Aorta (tissue), 5 donors: ENCODE measurements around the gene TNFRSF13B. TPM values are rescaled to one million over a fixed set of nuclear protein-coding genes. Genes with fewer than 3 reads are reported as not detected.

ENCODE experiments used
- ATAC-seq: fragments of 200-7000 bp; cut with Tn5 transposase; one replicate; pipeline ENCODE4 v1.9.1; 2022; ENCODE audit warnings: moderate library complexity; ENCODE audit not compliant: low FRiP score
- DNase-seq, 2 donors: peaks; one replicate each; pipeline ENCODE4 v3.0.0-alpha.2; 2020
- H3K27ac ChIP-seq, 2 donors: one replicate each; pipeline ENCODE4 v1.5.1; 2013; ENCODE audit warnings: low read length in 2 of 2, mild to moderate bottlenecking in 2 of 2, moderate library complexity in 2 of 2, control low read depth in 1 of 2, inconsistent platforms in 1 of 2, low read depth in 1 of 2
- H3K27me3 ChIP-seq, 2 donors: one replicate each; pipeline ENCODE4 v1.6.1; 2013; ENCODE audit warnings: control low read depth in 1 of 2, low read length in 1 of 2, mild to moderate bottlenecking in 1 of 2, moderate library complexity in 1 of 2; ENCODE audit not compliant: insufficient read depth in 2 of 2, control insufficient read depth in 1 of 2
- H3K36me3 ChIP-seq, 2 donors: one replicate each; pipeline ENCODE4 v1.6.1; 2013; ENCODE audit warnings: control low read depth in 1 of 2, low read length in 1 of 2, mild to moderate bottlenecking in 1 of 2; ENCODE audit not compliant: insufficient read depth in 2 of 2, control insufficient read depth in 1 of 2
- H3K4me1 ChIP-seq, 2 donors: one replicate each; pipeline ENCODE4 v1.6.1; 2013; ENCODE audit warnings: low read length in 2 of 2, control low read depth in 1 of 2, mild to moderate bottlenecking in 1 of 2, moderate library complexity in 1 of 2; ENCODE audit not compliant: insufficient read depth in 2 of 2, control insufficient read depth in 1 of 2
- H3K4me3 ChIP-seq, 2 donors: one replicate each; pipeline ENCODE4 v1.5.1; 2013; ENCODE audit warnings: low read length in 2 of 2, control low read depth in 1 of 2, mild to moderate bottlenecking in 1 of 2
- H3K9me3 ChIP-seq: one replicate; pipeline ENCODE4 v1.6.1; 2013; ENCODE audit warnings: mild to moderate bottlenecking, low read length; ENCODE audit not compliant: control insufficient read depth
- WGBS, 2 donors: extraction: QIAGEN DNeasy Blood & Tissue Kit; methylation state at CpG; one replicate each; pipeline ENCODE4 v1.1.7; 2013; 5-methylcytosine and 5-hydroxymethylcytosine counted together
- intact Hi-C, 2 donors: fragments of 100-400 bp; cut with DNase I; formaldehyde crosslinking; loops; one replicate each; pipeline versions ENCODE4 v1.14.2 to v1.15.0; 2022
- polyA plus RNA-seq, 2 donors: library from polyadenylated mRNA; stranded (reverse); fragments of 200-250 nt; gene quantifications; one replicate each; pipeline ENCODE4 v1.2.3, GENCODE V29; 2013
- total RNA-seq, 2 donors: library from RNA; stranded (reverse); fragmentation: NEBNext Ultra II Directional; extraction: Animal tissue kit (Norgen Biotek cat#: 25700); gene quantifications; one replicate each; pipeline ENCODE4 v1.2.1, GENCODE V29; 2021
- donor health status: healthy with polysubstance abuse.
- donor health status: Bipolar disorder and iron deficiency.
- donor health status: DM: no; HTN: no; CAD: no.
- donor health status: DM: no; HTN: no; CAD: no.
- donor health status: DM: yes; HTN: yes; CAD: no.

Gene TNFRSF13B
- total and polyA plus RNA-seq, 4 donors, result not detected

GRCh38 chr17:16938496-16939207 is 33.3 kb downstream of the TNFRSF13B start:
- Histone ChIP-seq H3K9me3 (no peaks in the 10 kb centered on the region), H3K36me3 (no peaks in the 10 kb centered on the region), H3K27me3 (no peaks in the 10 kb centered on the region), H3K27ac (no peak overlapping the region), H3K4me3 (no peak overlapping the region), H3K4me1 (no peaks in the 10 kb centered on the region)
- ATAC-seq, result no peak
- DNase-seq, result peak in 1 of 2 donors; percentile 21
- 54 to 57% methylated on average over 12 of the region's 12 CpGs for WGBS, 2 donors
- intact Hi-C loops, result no loop called here

DNA sequence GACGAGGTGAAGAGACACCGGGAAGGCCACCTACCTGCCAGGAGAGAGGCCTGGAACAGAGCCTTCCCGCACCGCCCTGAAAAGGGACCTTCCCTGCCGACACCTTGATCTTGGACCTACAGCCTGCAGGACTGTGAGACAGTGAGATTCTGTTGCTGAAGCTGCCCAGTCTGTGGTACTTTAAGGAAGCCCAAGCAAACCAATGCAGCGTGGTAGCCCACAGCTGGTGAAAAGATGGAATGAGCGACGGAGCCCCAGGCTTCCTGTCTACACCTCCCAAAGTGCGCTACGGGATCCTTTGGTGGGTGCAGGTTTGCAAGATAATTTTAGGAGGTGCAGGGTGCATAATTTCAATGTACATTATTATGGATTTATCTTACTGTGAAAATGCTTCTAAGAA is 33.9 kb downstream of the TNFRSF13B start:
- DNase-seq, result no peak
- Histone ChIP-seq H3K4me1 (no peaks in the 10 kb centered on the region), H3K27me3 (no peaks in the 10 kb centered on the region), H3K9me3 (no peaks in the 10 kb centered on the region), H3K4me3 (no peak overlapping the region), H3K36me3 (no peaks in the 10 kb centered on the region), H3K27ac (no peak overlapping the region)
- 70 to 79% methylated on average over 10 of the region's 10 CpGs for WGBS, 2 donors
- intact Hi-C loops, result no loop called here
- ATAC-seq, result no peak

DNA sequence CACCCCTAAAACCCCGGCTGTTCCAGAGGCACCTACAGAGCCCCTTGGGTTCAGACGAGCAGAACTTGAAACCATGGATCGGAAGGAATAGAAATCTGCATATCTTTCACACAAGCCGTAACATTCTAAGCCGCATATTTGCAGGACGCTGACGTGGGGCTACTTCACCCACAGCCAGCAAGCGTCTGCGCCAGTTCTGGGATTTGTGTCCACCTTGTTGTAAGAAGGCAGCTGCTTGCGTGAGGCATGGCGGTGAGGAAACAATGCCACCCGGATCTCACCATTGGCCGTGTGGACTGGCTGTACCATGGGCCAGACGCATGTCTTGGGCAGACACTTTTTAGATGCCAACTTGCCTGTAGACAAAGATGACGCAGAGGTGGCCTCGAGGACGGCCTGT is 34.5 kb downstream of the TNFRSF13B start:
- Histone ChIP-seq H3K36me3 (no peaks in the 10 kb centered on the region), H3K4me1 (no peaks in the 10 kb centered on the region), H3K27me3 (no peaks in the 10 kb centered on the region), H3K4me3 (no peak overlapping the region), H3K9me3 (no peaks in the 10 kb centered on the region), H3K27ac (no peak overlapping the region)
- DNase-seq (no peak), ATAC-seq (no peak)
- intact Hi-C loops, result no loop called here
- WGBS, 2 donors, result 83 to 87% methylated on average over 17 of the region's 17 CpGs

GRCh38 chr17:16936536-16937310 is 35.2 kb downstream of the TNFRSF13B start:
- intact Hi-C loops, result no loop called here

DNA sequence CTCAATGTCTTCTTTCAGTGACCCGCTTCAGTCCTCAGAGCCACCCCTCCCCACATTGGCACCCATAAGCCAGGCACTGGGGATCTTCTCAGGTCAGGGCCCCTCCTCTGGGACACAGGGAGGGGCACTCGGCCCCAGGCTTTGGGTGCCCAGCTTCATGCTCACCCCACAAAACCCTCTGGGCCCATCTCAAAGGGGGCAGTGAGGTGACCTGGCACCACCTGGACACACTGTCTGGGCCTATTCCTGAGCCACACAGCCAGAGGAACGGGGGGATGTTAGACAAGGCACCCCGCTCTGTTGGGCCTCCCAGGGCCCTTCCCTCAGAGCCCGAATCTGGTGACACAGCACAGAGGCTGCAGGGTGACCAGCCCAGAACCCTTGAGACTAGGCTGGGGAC is 36.1 kb downstream of the TNFRSF13B start:
- intact Hi-C loops, result no loop called here
- no peak overlapping the region for H3K27ac ChIP-seq
- no peak overlapping the region for H3K4me3 ChIP-seq
- ATAC-seq (no peak), DNase-seq (peak in 1 of 2 donors; percentile 14)
- H3K27me3 ChIP-seq, result no peaks in the 10 kb centered on the region
- H3K4me1 ChIP-seq, result no peaks in the 10 kb centered on the region
- 92 to 94% methylated on average over 5 of the region's 5 CpGs for WGBS, 2 donors
- H3K9me3 ChIP-seq, result no peaks in the 10 kb centered on the region
- H3K36me3 ChIP-seq, result no peaks in the 10 kb centered on the region

More at GRCh38 chr17:16936536-16937310, 35.2 kb downstream of the TNFRSF13B start:
- DNase-seq, result no peak
- H3K4me3 ChIP-seq, result no peak overlapping the region
- 69 to 77% methylated on average over 6 of the region's 6 CpGs for WGBS, 2 donors
- no peak for ATAC-seq
- no peaks in the 10 kb centered on the region for H3K4me1 ChIP-seq
- no peaks in the 10 kb centered on the region for H3K36me3 ChIP-seq
- H3K27me3 ChIP-seq, result no peaks in the 10 kb centered on the region
- no peak overlapping the region for H3K27ac ChIP-seq
- H3K9me3 ChIP-seq, result no peaks in the 10 kb centered on the region

DNA sequence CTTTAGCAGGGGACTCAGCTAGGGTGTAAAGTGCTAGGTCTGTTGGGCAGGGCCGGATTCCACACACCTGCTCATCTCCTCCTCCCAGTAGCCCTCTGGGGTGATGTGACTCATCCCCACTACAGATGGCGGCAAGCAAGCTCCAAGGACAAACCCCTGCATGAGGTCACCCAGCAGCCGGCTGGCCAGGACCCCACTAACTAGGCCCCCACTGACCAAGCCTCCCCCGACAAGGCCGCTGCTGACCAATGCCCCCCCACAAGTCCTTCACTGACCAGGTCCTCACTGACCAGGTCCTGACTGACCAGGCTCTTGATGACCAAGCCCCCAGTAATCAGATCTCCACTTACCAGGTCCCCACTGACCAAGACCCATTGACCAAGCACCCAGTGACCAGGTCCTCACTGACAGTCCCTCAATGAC is 36.7 kb downstream of the TNFRSF13B start:
- Histone ChIP-seq H3K27me3 (no peaks in the 10 kb centered on the region), H3K36me3 (no peaks in the 10 kb centered on the region), H3K4me3 (no peak overlapping the region), H3K4me1 (no peaks in the 10 kb centered on the region), H3K27ac (no peak overlapping the region), H3K9me3 (no peaks in the 10 kb centered on the region)
- intact Hi-C loops, result no loop called here
- ATAC-seq, result no peak
- DNase-seq, result peak in 1 of 2 donors; percentile 9
- WGBS, 2 donors, result 95 to 100% methylated on average over 5 of the region's 5 CpGs

- Histone ChIP-seq H3K27me3 (no peaks in the 10 kb centered on the region), H3K36me3 (no peaks in the 10 kb centered on the region), H3K9me3 (no peaks in the 10 kb centered on the region), H3K27ac (no peak overlapping the region), H3K4me1 (no peaks in the 10 kb centered on the region), H3K4me3 (no peak overlapping the region)
- no peak for ATAC-seq
- intact Hi-C loops, result no loop called here
- peak in 1 of 2 donors; percentile 64 for DNase-seq
- WGBS, 2 donors, result 94 to 96% methylated on average over 12 of the region's 12 CpGs
Observed at GRCh38 chr17:16934836-16935235, 37.1 kb downstream of the TNFRSF13B start.

DNA sequence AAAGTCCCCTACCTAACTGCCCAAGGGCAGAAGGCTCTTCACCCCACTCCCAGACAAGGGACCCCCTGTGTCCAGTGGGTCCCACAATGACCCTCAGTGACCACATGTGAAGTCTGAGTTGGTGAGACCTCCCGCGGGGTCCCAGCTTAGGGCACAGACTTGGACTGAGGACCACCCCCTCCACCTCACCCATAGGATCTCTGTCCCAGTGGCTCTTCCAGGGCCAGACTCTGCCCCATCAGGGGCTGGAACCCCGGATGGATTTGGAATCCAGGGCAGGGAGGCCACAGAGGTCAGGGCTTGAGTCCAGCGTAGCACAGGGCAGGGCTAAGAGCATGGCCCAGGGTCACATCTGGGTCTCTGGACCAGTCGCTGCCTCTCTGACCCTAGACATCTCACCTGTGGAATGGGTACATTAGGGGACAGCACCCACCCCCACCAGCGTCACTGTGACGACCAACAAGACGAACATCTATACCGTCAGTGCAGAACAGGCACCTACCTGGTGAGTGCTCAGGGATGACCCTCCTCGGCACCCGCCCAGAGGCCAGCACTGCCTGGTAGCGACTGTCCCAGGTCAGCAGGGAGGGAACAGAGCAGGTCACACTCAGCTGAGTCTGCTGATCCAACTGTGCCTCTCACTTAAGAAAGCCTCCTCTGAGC is 37.7 kb downstream of the TNFRSF13B start:
- H3K27ac ChIP-seq, result no peak overlapping the region
- no peaks in the 10 kb centered on the region for H3K4me1 ChIP-seq
- H3K4me3 ChIP-seq, result no peak overlapping the region
- intact Hi-C loops, result no loop called here
- H3K27me3 ChIP-seq, result no peaks in the 10 kb centered on the region
- H3K9me3 ChIP-seq, result no peaks in the 10 kb centered on the region
- DNase-seq, result peak; percentile 22 to 50
- H3K36me3 ChIP-seq, result no peaks in the 10 kb centered on the region
- ATAC-seq, result no peak
- WGBS, 2 donors, result 95 to 96% methylated on average over 12 of the region's 12 CpGs
